SK-N-SH (cell line): ENCODE data around the gene RHEBL1. TPM values are rescaled to one million over a fixed set of nuclear protein-coding genes. Genes with fewer than 3 reads are reported as not detected.

Experiments used
- CTCF ChIA-PET: fragments of 300-600, 350-600 bp; formaldehyde crosslinking; extraction: SDS; loops from one replicate; lab custom pipeline; 2021; lab: Yijun Ruan, JAX
- POLR2A ChIA-PET: fragments of 350-600 bp; sonication (Branson Sonifier 250); formaldehyde crosslinking; extraction: SDS; loops from one replicate; lab custom pipeline; 2020; ENCODE audit warnings: antibody characterized with exemption, inconsistent platforms; lab: Yijun Ruan, JAX
- DNase-seq: peaks from one replicate; pipeline ENCODE4 v3.0.0; 2012
- H2AFZ ChIP-seq: fragments of 200-600 bp; sonication (generic); 2 replicates; pipeline ENCODE4 v1.8.1; 2016; ENCODE audit warnings: antibody characterized with exemption, mild to moderate bottlenecking, low read depth
- H3F3A ChIP-seq: fragments of 200-600 bp; sonication (generic); replicated peaks from 2 replicates; pipeline ENCODE3; 2016; ENCODE audit warnings: antibody characterized with exemption, mild to moderate bottlenecking; ENCODE audit not compliant: insufficient read depth
- H3K27ac ChIP-seq, 2 experiments: fragments of 200-500 bp in 1 of 2; fragments of 200-600 bp in 1 of 2; sonication (Bioruptor generic) in 1 of 2; sonication (generic), shearing (Covaris generic) in 1 of 2; 2 replicates each; pipeline versions ENCODE4 v1.5.1 to v1.6.1; 2014 to 2016; ENCODE audit warnings: low read depth in 2 of 2, inconsistent platforms in 1 of 2, low read length in 1 of 2, mild to moderate bottlenecking in 1 of 2, mixed read lengths in 1 of 2
- H3K27me3 ChIP-seq: fragments of 200-600 bp; sonication (generic), shearing (Covaris generic); 2 replicates; pipeline ENCODE4 v1.6.1; 2016; ENCODE audit warnings: mixed run types; ENCODE audit not compliant: insufficient read depth
- H3K36me3 ChIP-seq, 2 experiments: fragments of 200-500 bp in 1 of 2; fragments of 200-600 bp in 1 of 2; sonication (Bioruptor generic) in 1 of 2; sonication (generic) in 1 of 2; replicated peaks in 1 of 2; 2 replicates each; pipeline versions ENCODE3 to v1.5.1; 2014 to 2016; ENCODE audit warnings: low read length in 1 of 2, mild to moderate bottlenecking in 1 of 2; ENCODE audit not compliant: insufficient read depth in 2 of 2, control insufficient read depth in 1 of 2
- H3K4me1 ChIP-seq, 2 experiments: fragments of 200-500 bp in 1 of 2; fragments of 200-600 bp in 1 of 2; sonication (Bioruptor generic) in 1 of 2; sonication (generic), shearing (Covaris generic) in 1 of 2; 2 replicates each; pipeline versions ENCODE4 v1.5.1 to v1.6.1; 2014 to 2016; ENCODE audit warnings: low read depth in 1 of 2, low read length in 1 of 2, mixed run types in 1 of 2; ENCODE audit not compliant: insufficient read depth in 2 of 2, control insufficient read depth in 1 of 2
- H3K4me2 ChIP-seq: fragments of 200-600 bp; sonication (generic), shearing (Covaris generic); 2 replicates; pipeline ENCODE4 v1.6.1; 2017; ENCODE audit warnings: mixed run types
- H3K4me3 ChIP-seq, 2 experiments: fragments of 200-500 bp in 1 of 2; fragments of 200-600 bp in 1 of 2; sonication (Bioruptor generic) in 1 of 2; sonication (generic), shearing (Covaris generic) in 1 of 2; 2 replicates each; pipeline versions ENCODE4 v1.5.1 to v1.8.1; 2014 to 2016; ENCODE audit warnings: low read depth in 2 of 2, inconsistent platforms in 1 of 2, low read length in 1 of 2, mild to moderate bottlenecking in 1 of 2, mixed read lengths in 1 of 2, moderate library complexity in 1 of 2
- H3K79me2 ChIP-seq: fragments of 200-600 bp; sonication (generic); 2 replicates; pipeline ENCODE4 v1.8.1; 2017; ENCODE audit warnings: mild to moderate bottlenecking; ENCODE audit not compliant: insufficient read depth
- H3K9ac ChIP-seq: fragments of 200-600 bp; sonication (generic); 2 replicates; pipeline ENCODE4 v1.6.1; 2017; ENCODE audit warnings: mixed run types
- H3K9me2 ChIP-seq: fragments of 200-600 bp; sonication (generic); 2 replicates; pipeline ENCODE4 v1.6.1; 2017; ENCODE audit warnings: mixed run types
- H3K9me3 ChIP-seq: fragments of 200-600 bp; sonication (generic); 2 replicates; pipeline ENCODE4 v1.6.1; 2017; ENCODE audit warnings: mixed run types, mild to moderate bottlenecking, moderate library complexity
- H4K20me1 ChIP-seq: fragments of 200-600 bp; sonication (generic); 2 replicates; pipeline ENCODE4 v1.6.1; 2017; ENCODE audit warnings: mild to moderate bottlenecking, mixed run types; ENCODE audit not compliant: insufficient read depth
- CHD2 ChIP-seq: fragments of 150-350 bp; IDR thresholded peaks from 2 replicates; pipeline ENCODE4 v1.6.1; 2018; ENCODE audit warnings: low read length; ENCODE audit not compliant: partially characterized antibody
- ELF1 ChIP-seq: IDR thresholded peaks from 2 replicates; pipeline ENCODE4 v1.4.0; 2012
- EP300 ChIP-seq, 2 experiments: IDR thresholded peaks; 2 replicates each; pipeline versions ENCODE4 v1.4.0 to v1.6.1; 2012; ENCODE audit warnings: borderline replicate concordance in 1 of 2, low read depth in 1 of 2, low read length in 1 of 2
- EZH2phosphoT487 ChIP-seq: fragments of 200-600 bp; sonication (generic); IDR thresholded peaks from 2 replicates; pipeline ENCODE4 v1.6.1; 2017; ENCODE audit warnings: low read depth, mixed run types, mild to moderate bottlenecking, antibody characterized with exemption, moderate library complexity, borderline replicate concordance
- FOSL2 ChIP-seq: IDR thresholded peaks from 2 replicates; pipeline ENCODE4 v1.4.0; 2012; ENCODE audit warnings: low read depth, mild to moderate bottlenecking, moderate library complexity, borderline replicate concordance
- GABPA ChIP-seq: IDR thresholded peaks from 2 replicates; pipeline ENCODE4 v1.4.0; 2012; ENCODE audit warnings: low read depth, mild to moderate bottlenecking
- GATA2 ChIP-seq: sonication (generic); formaldehyde crosslinking; IDR thresholded peaks from 2 replicates; pipeline ENCODE4 v1.5.0; 2020; ENCODE audit warnings: mild to moderate bottlenecking, missing genetic modification reagents
- JUND ChIP-seq: IDR thresholded peaks from 2 replicates; pipeline ENCODE4 v1.4.0; 2012
- MXI1 ChIP-seq: IDR thresholded peaks from 2 replicates; pipeline ENCODE4 v1.6.1; 2012; ENCODE audit warnings: mild to moderate bottlenecking, low read depth, low read length, improper control_type of control experiment
- POLR2AphosphoS5 ChIP-seq: IDR thresholded peaks from 2 replicates; pipeline ENCODE4 v1.6.1; 2012; ENCODE audit warnings: low read depth, low read length
- RAD21 ChIP-seq: IDR thresholded peaks from 2 replicates; pipeline ENCODE4 v1.6.1; 2012; ENCODE audit warnings: mild to moderate bottlenecking, low read length
- RXRA ChIP-seq: IDR thresholded peaks from 2 replicates; pipeline ENCODE4 v1.4.0; 2012; ENCODE audit warnings: low read depth, mild to moderate bottlenecking, borderline replicate concordance
- SIN3A ChIP-seq: IDR thresholded peaks from 2 replicates; pipeline ENCODE4 v1.6.1; 2012; ENCODE audit warnings: low read depth, mild to moderate bottlenecking, low read length, moderate library complexity, borderline replicate concordance
- TCF12 ChIP-seq: IDR thresholded peaks from 2 replicates; pipeline ENCODE4 v1.4.0; 2012
- TEAD4 ChIP-seq: IDR thresholded peaks from 2 replicates; pipeline ENCODE4 v1.4.0; 2012; ENCODE audit warnings: mild to moderate bottlenecking, borderline replicate concordance; ENCODE audit not compliant: insufficient read depth
- WGBS: methylation state at CpG from one replicate; pipeline ENCODE4 v1.1.6; 2017; ENCODE audit warnings: low lambda C conversion rate; 5-methylcytosine and 5-hydroxymethylcytosine counted together
- polyA plus RNA-seq, 3 experiments: library from polyadenylated mRNA; depleted of rRNA; stranded (reverse); fragments of >200 nt; gene quantifications; 2 replicates each; pipeline ENCODE4 v1.2.3, GENCODE V29; 2012
- TF ChIP-seq, protein P1 (sequence below): fragments of 150-350 bp; IDR thresholded peaks from 2 replicates; pipeline ENCODE4 v1.6.1; 2017; ENCODE audit warnings: antibody characterized with exemption, low read length, low read depth, borderline replicate concordance
- TF ChIP-seq, protein P2 (sequence below): fragments of 200-600 bp; sonication (generic); IDR thresholded peaks from 2 replicates; pipeline ENCODE4 v1.6.1; 2017; ENCODE audit warnings: antibody characterized with exemption, mild to moderate bottlenecking, moderate library complexity
- TF ChIP-seq, protein P3 (sequence below): fragments of 150-350 bp; IDR thresholded peaks from 2 replicates; pipeline ENCODE4 v1.6.1; 2016; ENCODE audit warnings: mild to moderate bottlenecking, low read depth, low read length
- TF ChIP-seq, protein P4 (sequence below): IDR thresholded peaks from 2 replicates; pipeline ENCODE4; 2012
- TF ChIP-seq, protein P5 (sequence below): IDR thresholded peaks from 2 replicates; pipeline ENCODE4 v1.6.1; 2012; ENCODE audit warnings: mild to moderate bottlenecking, low read depth, low read length, moderate library complexity
- TF ChIP-seq, protein P6 (sequence below): IDR thresholded peaks from 2 replicates; pipeline ENCODE4 v1.4.0; 2012; ENCODE audit warnings: low read depth

RHEBL1 gene, protein sequence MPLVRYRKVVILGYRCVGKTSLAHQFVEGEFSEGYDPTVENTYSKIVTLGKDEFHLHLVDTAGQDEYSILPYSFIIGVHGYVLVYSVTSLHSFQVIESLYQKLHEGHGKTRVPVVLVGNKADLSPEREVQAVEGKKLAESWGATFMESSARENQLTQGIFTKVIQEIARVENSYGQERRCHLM
- 2.2 and 2.3 TPM in 2 replicates for polyA plus RNA-seq (2012; rRNA removed)
- polyA plus RNA-seq (2012; cell fraction: cytosol; rRNA removed): 1.6 and 2.9 TPM in 2 replicates
- polyA plus RNA-seq (2012; cell fraction: nucleus; rRNA removed): 1.4 and 2.4 TPM in 2 replicates

DNA sequence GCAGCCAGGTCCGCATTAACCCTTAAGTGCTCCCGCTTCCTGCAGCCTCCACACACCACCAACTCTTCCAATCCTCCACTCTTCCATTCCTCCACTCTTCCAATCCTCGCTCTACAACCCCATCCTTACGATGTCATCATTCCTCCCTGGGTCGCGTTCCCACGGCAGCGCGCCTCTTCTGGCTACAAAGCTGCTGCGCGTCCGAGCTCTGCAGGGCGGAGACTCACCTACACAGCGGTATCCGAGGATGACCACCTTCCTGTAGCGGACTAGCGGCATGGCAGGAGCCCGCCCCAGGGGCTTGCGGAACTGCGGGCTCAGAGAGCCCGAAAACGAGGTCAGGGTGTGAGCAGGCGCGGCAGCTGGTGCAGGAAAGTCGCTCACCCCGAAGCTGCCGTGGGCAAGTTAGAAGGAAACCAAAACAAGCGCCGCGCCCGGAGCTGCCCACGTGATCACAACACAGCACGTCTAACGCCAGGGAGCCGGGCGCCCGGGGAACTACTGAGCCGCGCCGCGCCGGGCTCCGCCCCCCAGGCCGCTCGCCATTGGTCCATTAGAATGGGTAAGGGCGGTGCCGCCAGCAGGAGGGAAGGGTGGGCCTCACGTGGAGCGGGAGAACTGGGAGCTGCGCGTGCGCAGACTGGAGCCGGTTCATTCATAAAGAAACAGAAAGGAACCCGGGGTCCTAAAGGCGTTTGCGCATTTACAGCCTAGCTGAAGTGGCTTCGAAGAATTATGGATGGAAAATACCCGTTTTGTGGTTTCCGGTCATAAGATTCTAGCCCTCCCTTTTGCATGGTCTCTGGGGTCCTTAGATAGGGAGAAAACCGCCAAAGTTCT lies at the start of gene RHEBL1:
Gene RHEBL1, minus strand, starts transcription at position 473 of the 840 bp plus-strand sequence. Its CDS starts 194 bp downstream, at position 279.
- no peaks in the 10 kb centered on the region for H3K79me2 ChIP-seq
- peak within 1 kb of the TSS; percentile 70 to 99 for H3K4me3 ChIP-seq
- no peaks in the 10 kb centered on the region for H4K20me1 ChIP-seq
- no peaks in the 10 kb centered on the region for H3K9me3 ChIP-seq
- peak within 1 kb of the TSS; percentile 98 for H2AFZ ChIP-seq
- H3F3A ChIP-seq: peaks cover 3% of the 10 kb centered on the region
- H3K27ac ChIP-seq: peak within 1 kb of the TSS; percentile 60 to 67
- H3K9ac ChIP-seq: peak within 1 kb of the TSS; percentile 79
- CTCF ChIA-PET: interaction anchor here (0.8 to 15.9 kb wide), 4 partner anchors 18 to 163 kb away, joined by 3 to 300 read pairs (median 38); partner anchors contain the start of genes DHH and TUBA1B
- no peaks in the 10 kb centered on the region for H3K27me3 ChIP-seq
- peak within 1 kb of the TSS; percentile 97 for H3K4me2 ChIP-seq
- 2% methylated on average over 30 of the region's 60 CpGs for whole genome bisulfite sequencing
- no peaks in the 10 kb centered on the region for H3K36me3 ChIP-seq
- POLR2A ChIA-PET: interaction anchor here (0.6 to 1.9 kb wide), 8 partner anchors 19 to 112 kb away, joined by 3 to 20 read pairs (median 4); partner anchors contain the start of genes ARF3, DHH and TUBA1B
- H3K9me2 ChIP-seq: no peaks in the 10 kb centered on the region
- DNase-seq: peak; percentile 97
- peaks cover 3 to 5% of the 10 kb centered on the region in 2 experiments; a peak in 1 of 4 replicates for H3K4me1 ChIP-seq
- TF ChIP-seq TCF12 (no peak), ELF1 (no peak), CHD2 (no peak), SIN3A (peak; percentile 84; the same call in 1 of the 2 replicates), RAD21 (no peak), EP300 (IDR thresholded peaks at IDR 0.05; ENCODE audit: borderline replicate concordance in 1 of 2, low read depth in 1 of 2, low read length in 1 of 2) (no peak), GABPA (no peak), MXI1 (peak; percentile 97), FOSL2 (no peak), RXRA (no peak), TEAD4 (no peak), EZH2phosphoT487 (no peak), JUND (no peak), POLR2AphosphoS5 (peak; percentile 56; the same call in 1 of the 2 replicates), GATA2 (CRISPR knock-in tag) (no peak)
- TF ChIP-seq, protein P1, sequence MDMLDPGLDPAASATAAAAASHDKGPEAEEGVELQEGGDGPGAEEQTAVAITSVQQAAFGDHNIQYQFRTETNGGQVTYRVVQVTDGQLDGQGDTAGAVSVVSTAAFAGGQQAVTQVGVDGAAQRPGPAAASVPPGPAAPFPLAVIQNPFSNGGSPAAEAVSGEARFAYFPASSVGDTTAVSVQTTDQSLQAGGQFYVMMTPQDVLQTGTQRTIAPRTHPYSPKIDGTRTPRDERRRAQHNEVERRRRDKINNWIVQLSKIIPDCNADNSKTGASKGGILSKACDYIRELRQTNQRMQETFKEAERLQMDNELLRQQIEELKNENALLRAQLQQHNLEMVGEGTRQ: peak; percentile 83
- TF ChIP-seq, protein P2, sequence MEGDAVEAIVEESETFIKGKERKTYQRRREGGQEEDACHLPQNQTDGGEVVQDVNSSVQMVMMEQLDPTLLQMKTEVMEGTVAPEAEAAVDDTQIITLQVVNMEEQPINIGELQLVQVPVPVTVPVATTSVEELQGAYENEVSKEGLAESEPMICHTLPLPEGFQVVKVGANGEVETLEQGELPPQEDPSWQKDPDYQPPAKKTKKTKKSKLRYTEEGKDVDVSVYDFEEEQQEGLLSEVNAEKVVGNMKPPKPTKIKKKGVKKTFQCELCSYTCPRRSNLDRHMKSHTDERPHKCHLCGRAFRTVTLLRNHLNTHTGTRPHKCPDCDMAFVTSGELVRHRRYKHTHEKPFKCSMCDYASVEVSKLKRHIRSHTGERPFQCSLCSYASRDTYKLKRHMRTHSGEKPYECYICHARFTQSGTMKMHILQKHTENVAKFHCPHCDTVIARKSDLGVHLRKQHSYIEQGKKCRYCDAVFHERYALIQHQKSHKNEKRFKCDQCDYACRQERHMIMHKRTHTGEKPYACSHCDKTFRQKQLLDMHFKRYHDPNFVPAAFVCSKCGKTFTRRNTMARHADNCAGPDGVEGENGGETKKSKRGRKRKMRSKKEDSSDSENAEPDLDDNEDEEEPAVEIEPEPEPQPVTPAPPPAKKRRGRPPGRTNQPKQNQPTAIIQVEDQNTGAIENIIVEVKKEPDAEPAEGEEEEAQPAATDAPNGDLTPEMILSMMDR: peak; percentile 28; the same call in 1 of the 2 replicates
- TF ChIP-seq, protein P3, sequence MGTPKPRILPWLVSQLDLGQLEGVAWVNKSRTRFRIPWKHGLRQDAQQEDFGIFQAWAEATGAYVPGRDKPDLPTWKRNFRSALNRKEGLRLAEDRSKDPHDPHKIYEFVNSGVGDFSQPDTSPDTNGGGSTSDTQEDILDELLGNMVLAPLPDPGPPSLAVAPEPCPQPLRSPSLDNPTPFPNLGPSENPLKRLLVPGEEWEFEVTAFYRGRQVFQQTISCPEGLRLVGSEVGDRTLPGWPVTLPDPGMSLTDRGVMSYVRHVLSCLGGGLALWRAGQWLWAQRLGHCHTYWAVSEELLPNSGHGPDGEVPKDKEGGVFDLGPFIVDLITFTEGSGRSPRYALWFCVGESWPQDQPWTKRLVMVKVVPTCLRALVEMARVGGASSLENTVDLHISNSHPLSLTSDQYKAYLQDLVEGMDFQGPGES: no peak
- TF ChIP-seq, protein P4, sequence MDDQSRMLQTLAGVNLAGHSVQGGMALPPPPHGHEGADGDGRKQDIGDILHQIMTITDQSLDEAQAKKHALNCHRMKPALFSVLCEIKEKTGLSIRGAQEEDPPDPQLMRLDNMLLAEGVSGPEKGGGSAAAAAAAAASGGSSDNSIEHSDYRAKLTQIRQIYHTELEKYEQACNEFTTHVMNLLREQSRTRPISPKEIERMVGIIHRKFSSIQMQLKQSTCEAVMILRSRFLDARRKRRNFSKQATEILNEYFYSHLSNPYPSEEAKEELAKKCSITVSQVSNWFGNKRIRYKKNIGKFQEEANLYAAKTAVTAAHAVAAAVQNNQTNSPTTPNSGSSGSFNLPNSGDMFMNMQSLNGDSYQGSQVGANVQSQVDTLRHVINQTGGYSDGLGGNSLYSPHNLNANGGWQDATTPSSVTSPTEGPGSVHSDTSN: no peak
- TF ChIP-seq, protein P5, sequence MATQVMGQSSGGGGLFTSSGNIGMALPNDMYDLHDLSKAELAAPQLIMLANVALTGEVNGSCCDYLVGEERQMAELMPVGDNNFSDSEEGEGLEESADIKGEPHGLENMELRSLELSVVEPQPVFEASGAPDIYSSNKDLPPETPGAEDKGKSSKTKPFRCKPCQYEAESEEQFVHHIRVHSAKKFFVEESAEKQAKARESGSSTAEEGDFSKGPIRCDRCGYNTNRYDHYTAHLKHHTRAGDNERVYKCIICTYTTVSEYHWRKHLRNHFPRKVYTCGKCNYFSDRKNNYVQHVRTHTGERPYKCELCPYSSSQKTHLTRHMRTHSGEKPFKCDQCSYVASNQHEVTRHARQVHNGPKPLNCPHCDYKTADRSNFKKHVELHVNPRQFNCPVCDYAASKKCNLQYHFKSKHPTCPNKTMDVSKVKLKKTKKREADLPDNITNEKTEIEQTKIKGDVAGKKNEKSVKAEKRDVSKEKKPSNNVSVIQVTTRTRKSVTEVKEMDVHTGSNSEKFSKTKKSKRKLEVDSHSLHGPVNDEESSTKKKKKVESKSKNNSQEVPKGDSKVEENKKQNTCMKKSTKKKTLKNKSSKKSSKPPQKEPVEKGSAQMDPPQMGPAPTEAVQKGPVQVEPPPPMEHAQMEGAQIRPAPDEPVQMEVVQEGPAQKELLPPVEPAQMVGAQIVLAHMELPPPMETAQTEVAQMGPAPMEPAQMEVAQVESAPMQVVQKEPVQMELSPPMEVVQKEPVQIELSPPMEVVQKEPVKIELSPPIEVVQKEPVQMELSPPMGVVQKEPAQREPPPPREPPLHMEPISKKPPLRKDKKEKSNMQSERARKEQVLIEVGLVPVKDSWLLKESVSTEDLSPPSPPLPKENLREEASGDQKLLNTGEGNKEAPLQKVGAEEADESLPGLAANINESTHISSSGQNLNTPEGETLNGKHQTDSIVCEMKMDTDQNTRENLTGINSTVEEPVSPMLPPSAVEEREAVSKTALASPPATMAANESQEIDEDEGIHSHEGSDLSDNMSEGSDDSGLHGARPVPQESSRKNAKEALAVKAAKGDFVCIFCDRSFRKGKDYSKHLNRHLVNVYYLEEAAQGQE: no peak
- TF ChIP-seq, protein P6, sequence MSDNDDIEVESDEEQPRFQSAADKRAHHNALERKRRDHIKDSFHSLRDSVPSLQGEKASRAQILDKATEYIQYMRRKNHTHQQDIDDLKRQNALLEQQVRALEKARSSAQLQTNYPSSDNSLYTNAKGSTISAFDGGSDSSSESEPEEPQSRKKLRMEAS: peak; percentile 87
